Measurements from ENCODE around the gene CTNNA3.

The CTNNA3 gene

GRCh38 chr10:66098595-66099480 lies 1597.2 kb downstream of the CTNNA3 start:
- DNase-seq (ENCODE audit: low read depth in 2 of 2): no peak

- DNase-seq (ENCODE audit: low read depth in 2 of 2): no peak
These were observed 1600.4 kb downstream of the CTNNA3 start for GRCh38 chr10:66095610-66096009.

- no peak for DNase-seq (ENCODE audit: low read depth in 2 of 2)
These were observed 1610.1 kb downstream of the CTNNA3 start for GRCh38 chr10:66085906-66086305.

GRCh38 chr10:66071907-66072306 lies 1624.1 kb downstream of the CTNNA3 start:
- no peak for DNase-seq (ENCODE audit: low read depth in 2 of 2)

GRCh38 chr10:66058594-66058993 lies 1637.4 kb downstream of the CTNNA3 start:
- DNase-seq (ENCODE audit: low read depth in 2 of 2): no peak

GRCh38 chr10:66049335-66049734 lies 1646.7 kb downstream of the CTNNA3 start:
- no peak for DNase-seq (ENCODE audit: low read depth in 2 of 2)

GRCh38 chr10:66045859-66046258 lies 1650.1 kb downstream of the CTNNA3 start:
- no peak for DNase-seq (ENCODE audit: low read depth in 2 of 2)

GRCh38 chr10:66041771-66042170 lies 1654.2 kb downstream of the CTNNA3 start:
- no peak for DNase-seq (ENCODE audit: low read depth in 2 of 2)

- no peak for DNase-seq (ENCODE audit: low read depth in 2 of 2)
These were observed 1657.4 kb downstream of the CTNNA3 start for GRCh38 chr10:66038623-66039022.

- DNase-seq (ENCODE audit: low read depth in 2 of 2): no peak
These were observed 1669.7 kb downstream of the CTNNA3 start for GRCh38 chr10:66026321-66026720.

GRCh38 chr10:66025186-66025585 lies 1670.8 kb downstream of the CTNNA3 start:
- no peak for DNase-seq (ENCODE audit: low read depth in 2 of 2)

- DNase-seq (ENCODE audit: low read depth in 2 of 2): no peak
These were observed 1674.6 kb downstream of the CTNNA3 start for GRCh38 chr10:66021423-66021822.

GRCh38 chr10:66008221-66008620 lies 1687.8 kb downstream of the CTNNA3 start:
- no peak for DNase-seq (ENCODE audit: low read depth in 2 of 2)

- DNase-seq (ENCODE audit: low read depth in 2 of 2): no peak
These were observed 1689.6 kb downstream of the CTNNA3 start for GRCh38 chr10:66006411-66006810.

- no peak for DNase-seq (ENCODE audit: low read depth in 2 of 2)
These were observed 1702.5 kb downstream of the CTNNA3 start for GRCh38 chr10:65993451-65993850.

- no peak for DNase-seq (ENCODE audit: low read depth in 2 of 2)
These were observed 1727.1 kb downstream of the CTNNA3 start for GRCh38 chr10:65968871-65969270.

GRCh38 chr10:65968437-65968836 lies 1727.6 kb downstream of the CTNNA3 start:
- no peak for DNase-seq (ENCODE audit: low read depth in 2 of 2)

GRCh38 chr10:65964205-65964604 lies 1731.8 kb downstream of the CTNNA3 start:
- DNase-seq (ENCODE audit: low read depth in 2 of 2): no peak

GRCh38 chr10:65952086-65952485 lies 1743.9 kb downstream of the CTNNA3 start:
- DNase-seq (ENCODE audit: low read depth in 2 of 2): no peak

GRCh38 chr10:65950075-65950474 lies 1745.9 kb downstream of the CTNNA3 start:
- DNase-seq (ENCODE audit: low read depth in 2 of 2): no peak

- no peak for DNase-seq (ENCODE audit: low read depth in 2 of 2)
These were observed 1746.5 kb downstream of the CTNNA3 start for GRCh38 chr10:65949526-65949925.

GRCh38 chr10:65945061-65945460 lies 1750.9 kb downstream of the CTNNA3 start:
- DNase-seq (ENCODE audit: low read depth in 2 of 2): no peak

GRCh38 chr10:65943451-65943850 lies 1752.5 kb downstream of the CTNNA3 start:
- DNase-seq (ENCODE audit: low read depth in 2 of 2): no peak

Measured in stimulated activated CD8-positive, alpha-beta memory T cell treated with anti-CD3 and anti-CD28 coated beads, Interleukin-7, amount 100 ng/mL, for 1 hour (primary cell).